Hepatocyte (in vitro differentiated cells): ENCODE results near the gene TXNRD2.

Source experiments
- EZH2phosphoT487 ChIP-seq: fragments of 200-600 bp; sonication (generic); IDR thresholded peaks from one replicate; pipeline ENCODE4 v1.6.1; 2018; ENCODE audit warnings: antibody characterized with exemption, mild to moderate bottlenecking, low read depth, moderate library complexity; ENCODE audit not compliant: unreplicated experiment, severe bottlenecking
- TF ChIP-seq, protein P1 (sequence below): fragments of 200-600 bp; sonication (generic); IDR thresholded peaks from 2 replicates; pipeline ENCODE4 v1.5.1; 2016; ENCODE audit warnings: antibody characterized with exemption, mild to moderate bottlenecking; ENCODE audit not compliant: poor library complexity

DNA sequence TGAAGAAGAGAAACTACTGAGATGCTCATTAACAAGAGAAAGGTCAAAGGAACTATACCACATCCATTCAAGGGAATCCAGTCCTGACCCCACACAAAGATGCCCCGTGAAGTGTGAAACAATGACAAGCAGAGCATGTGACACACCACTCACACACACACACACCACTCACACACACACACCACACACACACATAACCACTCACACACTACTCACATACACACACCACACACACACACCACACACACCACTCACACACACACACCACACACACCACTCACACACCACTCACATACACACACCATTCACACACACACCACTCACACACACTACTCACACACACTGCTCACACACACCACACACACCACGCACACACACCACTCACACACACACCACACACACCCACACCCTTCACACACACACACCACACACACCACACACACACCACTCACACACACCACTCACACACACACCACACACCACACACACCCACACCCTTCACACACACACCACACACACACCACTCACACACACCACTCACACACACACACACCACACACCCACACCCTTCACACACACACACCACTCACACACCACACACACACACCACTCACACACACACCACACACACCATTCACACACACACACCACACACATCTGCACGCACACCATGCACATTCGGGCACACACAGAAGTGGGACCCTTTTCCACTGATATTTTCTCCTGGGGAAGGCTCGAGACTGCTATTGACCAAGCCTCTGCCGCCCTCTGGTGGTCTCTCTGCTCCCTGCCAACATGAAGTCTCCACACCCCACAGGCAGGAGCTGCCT, 32.1 kb downstream of the TXNRD2 start:
- TF ChIP-seq, protein P1, sequence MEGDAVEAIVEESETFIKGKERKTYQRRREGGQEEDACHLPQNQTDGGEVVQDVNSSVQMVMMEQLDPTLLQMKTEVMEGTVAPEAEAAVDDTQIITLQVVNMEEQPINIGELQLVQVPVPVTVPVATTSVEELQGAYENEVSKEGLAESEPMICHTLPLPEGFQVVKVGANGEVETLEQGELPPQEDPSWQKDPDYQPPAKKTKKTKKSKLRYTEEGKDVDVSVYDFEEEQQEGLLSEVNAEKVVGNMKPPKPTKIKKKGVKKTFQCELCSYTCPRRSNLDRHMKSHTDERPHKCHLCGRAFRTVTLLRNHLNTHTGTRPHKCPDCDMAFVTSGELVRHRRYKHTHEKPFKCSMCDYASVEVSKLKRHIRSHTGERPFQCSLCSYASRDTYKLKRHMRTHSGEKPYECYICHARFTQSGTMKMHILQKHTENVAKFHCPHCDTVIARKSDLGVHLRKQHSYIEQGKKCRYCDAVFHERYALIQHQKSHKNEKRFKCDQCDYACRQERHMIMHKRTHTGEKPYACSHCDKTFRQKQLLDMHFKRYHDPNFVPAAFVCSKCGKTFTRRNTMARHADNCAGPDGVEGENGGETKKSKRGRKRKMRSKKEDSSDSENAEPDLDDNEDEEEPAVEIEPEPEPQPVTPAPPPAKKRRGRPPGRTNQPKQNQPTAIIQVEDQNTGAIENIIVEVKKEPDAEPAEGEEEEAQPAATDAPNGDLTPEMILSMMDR = peak; percentile 94
- no peak for TF ChIP-seq EZH2phosphoT487
